HG02571 (cell line): Measurements from ENCODE around the gene TOM1L2.

Source experiments
- ATAC-seq: cut with Tn5 transposase; IDR thresholded peaks from one replicate; pipeline ENCODE4 v1.9.1; 2021; ENCODE audit warnings: mild to moderate bottlenecking, moderate library complexity; ENCODE audit not compliant: unreplicated experiment

TOM1L2 gene

GRCh38 chr17:17880577-17881196, 91.5 kb downstream of the TOM1L2 start:
- no peak for ATAC-seq

GRCh38 chr17:17877529-17878358, 94.5 kb downstream of the TOM1L2 start:
- no peak for ATAC-seq

- no peak for ATAC-seq
Observed at GRCh38 chr17:17876959-17877528, 95.2 kb downstream of the TOM1L2 start.

GRCh38 chr17:17874478-17874877, 97.7 kb downstream of the TOM1L2 start:
- ATAC-seq, result no peak

GRCh38 chr17:17873450-17873991, 98.7 kb downstream of the TOM1L2 start:
- ATAC-seq, result no peak

- ATAC-seq, result no peak
Observed at GRCh38 chr17:17872547-17873345, 99.5 kb downstream of the TOM1L2 start.

- ATAC-seq, result no peak
Observed at GRCh38 chr17:17871913-17872312, 100.3 kb downstream of the TOM1L2 start.

GRCh38 chr17:17870247-17870646, 102.0 kb downstream of the TOM1L2 start:
- no peak for ATAC-seq

GRCh38 chr17:17868641-17869522, 103.3 kb downstream of the TOM1L2 start:
- ATAC-seq, result no peak

- no peak for ATAC-seq
Observed at GRCh38 chr17:17866897-17867296, 105.3 kb downstream of the TOM1L2 start.

- ATAC-seq, result no peak
Observed at GRCh38 chr17:17866425-17866824, 105.8 kb downstream of the TOM1L2 start.

- ATAC-seq, result no peak
Observed at GRCh38 chr17:17865035-17865434, 107.2 kb downstream of the TOM1L2 start.

GRCh38 chr17:17860766-17861107, 111.5 kb downstream of the TOM1L2 start:
- ATAC-seq, result no peak

GRCh38 chr17:17859909-17860765, 112.1 kb downstream of the TOM1L2 start:
- no peak for ATAC-seq

- ATAC-seq, result no peak
Observed at GRCh38 chr17:17857496-17857895, 114.7 kb downstream of the TOM1L2 start.

GRCh38 chr17:17856386-17856785, 115.8 kb downstream of the TOM1L2 start:
- ATAC-seq, result no peak

- ATAC-seq, result no peak
Observed at GRCh38 chr17:17855976-17856375, 116.2 kb downstream of the TOM1L2 start.

GRCh38 chr17:17853811-17854447, 118.3 kb downstream of the TOM1L2 start:
- ATAC-seq, result no peak

- ATAC-seq, result no peak
Observed at GRCh38 chr17:17852930-17853329, 119.3 kb downstream of the TOM1L2 start.
